ENCODE measurements around the gene NINJ2.
"Not testable (repeated sequence)": the region's sequence is repeated elsewhere in the genome, so short reads cannot be mapped to it uniquely, and the experiment has no call there.

NINJ2 gene

GRCh38 chr12:639988-640387, 23.3 kb downstream of the NINJ2 start:
- Mint-ChIP-seq H3K36me3 (ENCODE audit: low read depth) (no peaks in the 10 kb centered on the region), H3K4me3 (no peak overlapping the region), H3K9me3 (no peaks in the 10 kb centered on the region), H3K27me3 (no peaks in the 10 kb centered on the region), H3K27ac (peak overlapping the region; percentile 85), H3K4me1 (peaks cover 63% of the 10 kb centered on the region)
- DNase-seq (no peak), ATAC-seq (no peak)

- ATAC-seq (peak; percentile 86), DNase-seq (peak; percentile 35)
- peaks cover 61% of the 10 kb centered on the region for H3K4me1 Mint-ChIP-seq
- H3K27me3 Mint-ChIP-seq = no peaks in the 10 kb centered on the region
- no peaks in the 10 kb centered on the region for H3K36me3 Mint-ChIP-seq (ENCODE audit: low read depth)
- no peak overlapping the region for H3K4me3 Mint-ChIP-seq
- H3K27ac Mint-ChIP-seq = peak overlapping the region; percentile 85
- H3K9me3 Mint-ChIP-seq = no peaks in the 10 kb centered on the region
Observed at GRCh38 chr12:639566-639965, 23.7 kb downstream of the NINJ2 start.

- Mint-ChIP-seq H3K27ac (peak overlapping the region; percentile 85), H3K4me1 (peaks cover 56% of the 10 kb centered on the region), H3K27me3 (no peaks in the 10 kb centered on the region), H3K9me3 (no peaks in the 10 kb centered on the region), H3K36me3 (ENCODE audit: low read depth) (no peaks in the 10 kb centered on the region), H3K4me3 (no peak overlapping the region)
- ATAC-seq = peak; percentile 45
- no peak for DNase-seq
Observed at GRCh38 chr12:638953-639557, 24.2 kb downstream of the NINJ2 start.

- H3K4me1 Mint-ChIP-seq = peaks cover 58% of the 10 kb centered on the region
- ATAC-seq (no peak), DNase-seq (no peak)
- H3K27ac Mint-ChIP-seq = no peak overlapping the region
- no peaks in the 10 kb centered on the region for H3K9me3 Mint-ChIP-seq
- H3K27me3 Mint-ChIP-seq = no peaks in the 10 kb centered on the region
- H3K36me3 Mint-ChIP-seq (ENCODE audit: low read depth) = no peaks in the 10 kb centered on the region
- H3K4me3 Mint-ChIP-seq = no peak overlapping the region
Observed at GRCh38 chr12:636632-637031, 26.6 kb downstream of the NINJ2 start.

- Mint-ChIP-seq H3K4me3 (no peak overlapping the region), H3K36me3 (ENCODE audit: low read depth) (no peaks in the 10 kb centered on the region), H3K9me3 (no peaks in the 10 kb centered on the region), H3K27ac (no peak overlapping the region), H3K4me1 (peaks cover 46% of the 10 kb centered on the region), H3K27me3 (no peaks in the 10 kb centered on the region)
- no peak for DNase-seq
- no peak for ATAC-seq
Observed at GRCh38 chr12:633731-634130, 29.5 kb downstream of the NINJ2 start.

GRCh38 chr12:632102-632696, 31.0 kb downstream of the NINJ2 start:
- H3K4me1 Mint-ChIP-seq = peaks cover 40% of the 10 kb centered on the region
- no peaks in the 10 kb centered on the region for H3K36me3 Mint-ChIP-seq (ENCODE audit: low read depth)
- H3K9me3 Mint-ChIP-seq = no peaks in the 10 kb centered on the region
- peak overlapping the region; percentile 0 for H3K4me3 Mint-ChIP-seq
- H3K27me3 Mint-ChIP-seq = no peaks in the 10 kb centered on the region
- no peak for DNase-seq
- peak; percentile 52 for ATAC-seq
- peak overlapping the region; percentile 8 for H3K27ac Mint-ChIP-seq

GRCh38 chr12:630656-631632, 32.3 kb downstream of the NINJ2 start:
- peak overlapping the region; percentile 94 for H3K27ac Mint-ChIP-seq
- ATAC-seq (peak; percentile 95), DNase-seq (peak; percentile 77)
- no peaks in the 10 kb centered on the region for H3K9me3 Mint-ChIP-seq
- no peaks in the 10 kb centered on the region for H3K27me3 Mint-ChIP-seq
- H3K4me1 Mint-ChIP-seq = peaks cover 34% of the 10 kb centered on the region
- H3K36me3 Mint-ChIP-seq (ENCODE audit: low read depth) = no peaks in the 10 kb centered on the region
- H3K4me3 Mint-ChIP-seq = peak overlapping the region; percentile 88

- not testable (repeated sequence) for H3K4me3 Mint-ChIP-seq; H3K36me3 Mint-ChIP-seq (ENCODE audit: low read depth); H3K9me3 Mint-ChIP-seq; H3K27ac Mint-ChIP-seq; DNase-seq; ATAC-seq; H3K27me3 Mint-ChIP-seq
- H3K4me1 Mint-ChIP-seq = peaks cover 33% of the 10 kb centered on the region
Observed at GRCh38 chr12:628742-629078, 34.5 kb downstream of the NINJ2 start.

- Mint-ChIP-seq H3K36me3 (ENCODE audit: low read depth) (no peaks in the 10 kb centered on the region), H3K4me1 (peaks cover 39% of the 10 kb centered on the region), H3K4me3 (no peak overlapping the region), H3K27me3 (no peaks in the 10 kb centered on the region), H3K27ac (no peak overlapping the region), H3K9me3 (no peaks in the 10 kb centered on the region)
- DNase-seq = no peak
- no peak for ATAC-seq
Observed at GRCh38 chr12:627863-628741, 35.1 kb downstream of the NINJ2 start.

GRCh38 chr12:627285-627684, 36.0 kb downstream of the NINJ2 start:
- Mint-ChIP-seq H3K4me1 (peaks cover 40% of the 10 kb centered on the region), H3K9me3 (no peaks in the 10 kb centered on the region), H3K36me3 (ENCODE audit: low read depth) (no peaks in the 10 kb centered on the region), H3K27me3 (no peaks in the 10 kb centered on the region), H3K27ac (no peak overlapping the region), H3K4me3 (no peak overlapping the region)
- ATAC-seq = no peak
- DNase-seq = no peak

- H3K27me3 Mint-ChIP-seq = no peaks in the 10 kb centered on the region
- H3K4me3 Mint-ChIP-seq = no peak overlapping the region
- no peaks in the 10 kb centered on the region for H3K36me3 Mint-ChIP-seq (ENCODE audit: low read depth)
- H3K9me3 Mint-ChIP-seq = no peaks in the 10 kb centered on the region
- H3K4me1 Mint-ChIP-seq = peaks cover 39% of the 10 kb centered on the region
- ATAC-seq (no peak), DNase-seq (no peak)
- H3K27ac Mint-ChIP-seq = no peak overlapping the region
Observed at GRCh38 chr12:625998-626397, 37.2 kb downstream of the NINJ2 start.

- no peaks in the 10 kb centered on the region for H3K36me3 Mint-ChIP-seq (ENCODE audit: low read depth)
- H3K9me3 Mint-ChIP-seq = no peaks in the 10 kb centered on the region
- peaks cover 41% of the 10 kb centered on the region for H3K4me1 Mint-ChIP-seq
- ATAC-seq (no peak), DNase-seq (no peak)
- H3K4me3 Mint-ChIP-seq = no peak overlapping the region
- no peak overlapping the region for H3K27ac Mint-ChIP-seq
- no peaks in the 10 kb centered on the region for H3K27me3 Mint-ChIP-seq
Observed at GRCh38 chr12:623865-624372, 39.3 kb downstream of the NINJ2 start.

GRCh38 chr12:623172-623864, 39.9 kb downstream of the NINJ2 start:
- no peaks in the 10 kb centered on the region for H3K36me3 Mint-ChIP-seq (ENCODE audit: low read depth)
- ATAC-seq (no peak), DNase-seq (no peak)
- H3K9me3 Mint-ChIP-seq = no peaks in the 10 kb centered on the region
- no peaks in the 10 kb centered on the region for H3K27me3 Mint-ChIP-seq
- H3K4me3 Mint-ChIP-seq = no peak overlapping the region
- H3K4me1 Mint-ChIP-seq = peaks cover 46% of the 10 kb centered on the region
- H3K27ac Mint-ChIP-seq = peak overlapping the region; percentile 91

Data from activated naive CD8-positive, alpha-beta T cell treated with anti-CD3 and anti-CD28 coated beads, Interleukin-2, amount 50 U/mL, for 24 hours (primary cell).